GM23338 (cell line): ENCODE results near the gene B3GALT2. TPM values are rescaled to one million over a fixed set of nuclear protein-coding genes. Genes with fewer than 3 reads are reported as not detected.

ENCODE experiments used
- ATAC-seq: fragments of 200-7000 bp; cut with Tn5 transposase; 3 replicates; pipeline ENCODE4 v1.9.1; 2020
- DNase-seq: peaks from one replicate; pipeline ENCODE4 v3.0.0-alpha.2; 2015; ENCODE audit warnings: low spot score
- H2AFZ ChIP-seq: fragments of 200-600 bp; sonication (generic); 2 replicates; pipeline ENCODE4 v1.8.0; 2016; ENCODE audit warnings: antibody characterized with exemption, mild to moderate bottlenecking, moderate library complexity
- H3F3A ChIP-seq: fragments of 200-600 bp; sonication (generic); replicated peaks from 2 replicates; pipeline ENCODE4 v1.8.0; 2017; ENCODE audit warnings: antibody characterized with exemption, mixed run types, low read depth
- H3K27ac ChIP-seq: fragments of 200-600 bp; sonication (generic); 2 replicates; pipeline ENCODE4 v1.6.1; 2016; ENCODE audit warnings: low read depth
- H3K27me3 ChIP-seq: fragments of 200-600 bp; sonication (generic); 2 replicates; pipeline ENCODE4 v1.8.0; 2016; ENCODE audit warnings: mild to moderate bottlenecking, mixed run types, moderate library complexity; ENCODE audit not compliant: insufficient read depth
- H3K36me3 ChIP-seq: fragments of 200-600 bp; sonication (generic); 2 replicates; pipeline ENCODE4 v1.8.0; 2016; ENCODE audit warnings: mild to moderate bottlenecking; ENCODE audit not compliant: insufficient read depth
- H3K4me1 ChIP-seq: fragments of 200-600 bp; sonication (generic); 2 replicates; pipeline ENCODE4 v1.8.0; 2016; ENCODE audit warnings: mild to moderate bottlenecking, moderate library complexity; ENCODE audit not compliant: insufficient read depth
- H3K4me2 ChIP-seq: fragments of 200-600 bp; sonication (generic); 2 replicates; pipeline ENCODE4 v1.7.1; 2017; ENCODE audit warnings: mixed run types
- H3K4me3 ChIP-seq: fragments of 200-600 bp; sonication (generic); 2 replicates; pipeline ENCODE4 v1.6.1; 2016; ENCODE audit warnings: mixed run types
- H3K79me2 ChIP-seq: fragments of 200-600 bp; sonication (generic); replicated peaks from 2 replicates; pipeline ENCODE4 v1.8.0; 2017; ENCODE audit warnings: mild to moderate bottlenecking; ENCODE audit not compliant: insufficient read depth
- H3K9me2 ChIP-seq: fragments of 200-600 bp; sonication (generic); 2 replicates; pipeline ENCODE4 v1.8.0; 2017; ENCODE audit not compliant: insufficient read depth
- H4K20me1 ChIP-seq: fragments of 200-600 bp; sonication (generic); replicated peaks from 2 replicates; pipeline ENCODE4 v1.8.0; 2017; ENCODE audit warnings: mild to moderate bottlenecking; ENCODE audit not compliant: insufficient read depth
- H3K27ac Mint-ChIP-seq: 2 replicates; pipeline ENCODE4 v1.8.0; 2020; ENCODE audit warnings: inconsistent platforms, mild to moderate bottlenecking, moderate library complexity, mixed read lengths
- H3K27me3 Mint-ChIP-seq: 3 replicates; pipeline ENCODE4 v1.8.0; 2022; ENCODE audit warnings: low read depth, mild to moderate bottlenecking, moderate library complexity, mixed read lengths, inconsistent platforms; ENCODE audit not compliant: insufficient read depth, poor library complexity
- H3K36me3 Mint-ChIP-seq: 3 replicates; pipeline ENCODE4 v1.8.0; 2021; ENCODE audit warnings: low read depth, mild to moderate bottlenecking, inconsistent platforms, moderate library complexity, mixed read lengths
- H3K4me1 Mint-ChIP-seq: 3 replicates; pipeline ENCODE4 v1.8.0; 2020; ENCODE audit warnings: mild to moderate bottlenecking, inconsistent platforms, mixed read lengths
- H3K4me3 Mint-ChIP-seq: 3 replicates; pipeline ENCODE4 v1.8.0; 2021; ENCODE audit warnings: moderate library complexity, mild to moderate bottlenecking, inconsistent platforms, mixed read lengths
- H3K9me3 Mint-ChIP-seq: 3 replicates; pipeline ENCODE4 v1.8.0; 2020; ENCODE audit warnings: moderate library complexity, mild to moderate bottlenecking, inconsistent platforms, mixed read lengths
- EZH2 ChIP-seq: fragments of 200-600 bp; sonication (generic); IDR thresholded peaks from one replicate; pipeline ENCODE4 v1.8.0; 2017; ENCODE audit warnings: antibody characterized with exemption, mild to moderate bottlenecking, low read depth; ENCODE audit not compliant: unreplicated experiment
- EZH2phosphoT487 ChIP-seq: fragments of 200-600 bp; sonication (generic); IDR thresholded peaks from one replicate; pipeline ENCODE4 v1.8.1; 2018; ENCODE audit warnings: antibody characterized with exemption; ENCODE audit not compliant: unreplicated experiment
- JUNB ChIP-seq: IDR thresholded peaks from one replicate; pipeline ENCODE4 v1.6.1; 2016; ENCODE audit warnings: antibody characterized with exemption; ENCODE audit not compliant: unreplicated experiment
- POLR2AphosphoS5 ChIP-seq: IDR thresholded peaks from 2 replicates; pipeline ENCODE4 v1.6.1; 2016; ENCODE audit warnings: antibody characterized with exemption, low read depth
- ZNF331 ChIP-seq: fragments of 250-450 bp; sonication (Bioruptor Pico); IDR thresholded peaks from 2 replicates; pipeline ENCODE4 v1.5.0; 2020; ENCODE audit warnings: low read depth, mild to moderate bottlenecking, moderate library complexity
- ZNF462 ChIP-seq: fragments of 250-450 bp; sonication (Bioruptor Pico); IDR thresholded peaks from 2 replicates; pipeline ENCODE4 v1.5.0; 2020; ENCODE audit warnings: mild to moderate bottlenecking, moderate library complexity
- polyA plus RNA-seq: library from polyadenylated mRNA; unstranded; fragments of >200 nt; fragmentation: Nextera tagmentation; extraction: Ambion mirVana; gene quantifications from 2 replicates; pipeline ENCODE4 v1.2.1, GENCODE V29; 2016
- total RNA-seq: library from RNA; depleted of rRNA; stranded (reverse); fragments of >200 nt; shearing (Covaris generic); gene quantifications from 2 replicates; pipeline ENCODE4 v1.2.3, GENCODE V29; 2014
- TF ChIP-seq, protein P1 (sequence below): IDR thresholded peaks from 2 replicates; pipeline ENCODE4 v1.6.1; 2016; ENCODE audit warnings: antibody characterized with exemption
- TF ChIP-seq, protein P2 (sequence below), 2 experiments: fragments of 200-600 bp in 1 of 2; sonication (generic) in 1 of 2; conservative IDR thresholded peaks; 2 replicates each; pipeline versions ENCODE4 v1.5.1 to v1.6.1; 2016 to 2017; ENCODE audit warnings: antibody characterized with exemption in 2 of 2, low read depth in 2 of 2, mild to moderate bottlenecking in 2 of 2, moderate library complexity in 1 of 2
- TF ChIP-seq, protein P3 (sequence below): IDR thresholded peaks from one replicate; pipeline ENCODE4 v1.6.1; 2018; ENCODE audit warnings: antibody characterized with exemption; ENCODE audit not compliant: unreplicated experiment

B3GALT2 gene
- total and polyA plus RNA-seq, 2 experiments from 2014 or later, result 1.2 TPM; not detected in 1

DNA sequence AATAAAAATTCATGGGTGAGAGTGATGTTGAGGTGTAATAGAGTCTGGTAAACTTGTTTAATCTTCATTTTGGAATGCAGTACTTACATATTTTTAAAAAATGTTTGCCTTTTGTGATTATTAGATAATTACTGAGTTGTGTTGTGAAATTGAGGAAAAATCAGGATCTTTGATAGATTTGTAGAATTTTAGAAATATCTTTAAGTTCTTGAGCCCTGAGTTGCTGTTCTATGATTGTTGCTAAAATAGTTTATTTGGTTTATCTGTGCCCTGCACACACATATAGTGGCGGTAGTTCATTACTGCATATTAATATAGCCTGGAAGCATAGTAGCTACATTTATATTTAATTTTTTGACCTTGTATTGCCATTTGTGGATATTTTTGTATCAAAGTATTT lies 1.6 kb downstream of the B3GALT2 start:
- H3K27me3 Mint-ChIP-seq, result no peaks in the 10 kb centered on the region
- H3K4me3 Mint-ChIP-seq, result no peak overlapping the region
- Histone ChIP-seq H3F3A (no peaks in the 10 kb centered on the region), H3K27me3 (no peaks in the 10 kb centered on the region), H3K4me2 (no peak overlapping the region), H3K27ac (no peak overlapping the region), H4K20me1 (peaks cover 9% of the 10 kb centered on the region; the same call in 1 of the 2 replicates), H3K4me1 (0 out of 2 replicates have a peak, but pooled peaks cover 7% of the 10 kb centered on the region), H2AFZ (no peak overlapping the region), H3K36me3 (no peaks in the 10 kb centered on the region), H3K9me2 (no peaks in the 10 kb centered on the region), H3K4me3 (no peak overlapping the region), H3K79me2 (peaks cover 75% of the 10 kb centered on the region)
- no peaks in the 10 kb centered on the region for H3K36me3 Mint-ChIP-seq
- H3K27ac Mint-ChIP-seq, result no peak overlapping the region
- no peaks in the 10 kb centered on the region for H3K9me3 Mint-ChIP-seq
- TF ChIP-seq ZNF331 (CRISPR knock-in tag), result no peak
- TF ChIP-seq, protein P1, sequence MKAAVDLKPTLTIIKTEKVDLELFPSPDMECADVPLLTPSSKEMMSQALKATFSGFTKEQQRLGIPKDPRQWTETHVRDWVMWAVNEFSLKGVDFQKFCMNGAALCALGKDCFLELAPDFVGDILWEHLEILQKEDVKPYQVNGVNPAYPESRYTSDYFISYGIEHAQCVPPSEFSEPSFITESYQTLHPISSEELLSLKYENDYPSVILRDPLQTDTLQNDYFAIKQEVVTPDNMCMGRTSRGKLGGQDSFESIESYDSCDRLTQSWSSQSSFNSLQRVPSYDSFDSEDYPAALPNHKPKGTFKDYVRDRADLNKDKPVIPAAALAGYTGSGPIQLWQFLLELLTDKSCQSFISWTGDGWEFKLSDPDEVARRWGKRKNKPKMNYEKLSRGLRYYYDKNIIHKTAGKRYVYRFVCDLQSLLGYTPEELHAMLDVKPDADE, result no peak
- TF ChIP-seq JUNB, result no peak
- no peak for TF ChIP-seq EZH2phosphoT487
- TF ChIP-seq, protein P2, sequence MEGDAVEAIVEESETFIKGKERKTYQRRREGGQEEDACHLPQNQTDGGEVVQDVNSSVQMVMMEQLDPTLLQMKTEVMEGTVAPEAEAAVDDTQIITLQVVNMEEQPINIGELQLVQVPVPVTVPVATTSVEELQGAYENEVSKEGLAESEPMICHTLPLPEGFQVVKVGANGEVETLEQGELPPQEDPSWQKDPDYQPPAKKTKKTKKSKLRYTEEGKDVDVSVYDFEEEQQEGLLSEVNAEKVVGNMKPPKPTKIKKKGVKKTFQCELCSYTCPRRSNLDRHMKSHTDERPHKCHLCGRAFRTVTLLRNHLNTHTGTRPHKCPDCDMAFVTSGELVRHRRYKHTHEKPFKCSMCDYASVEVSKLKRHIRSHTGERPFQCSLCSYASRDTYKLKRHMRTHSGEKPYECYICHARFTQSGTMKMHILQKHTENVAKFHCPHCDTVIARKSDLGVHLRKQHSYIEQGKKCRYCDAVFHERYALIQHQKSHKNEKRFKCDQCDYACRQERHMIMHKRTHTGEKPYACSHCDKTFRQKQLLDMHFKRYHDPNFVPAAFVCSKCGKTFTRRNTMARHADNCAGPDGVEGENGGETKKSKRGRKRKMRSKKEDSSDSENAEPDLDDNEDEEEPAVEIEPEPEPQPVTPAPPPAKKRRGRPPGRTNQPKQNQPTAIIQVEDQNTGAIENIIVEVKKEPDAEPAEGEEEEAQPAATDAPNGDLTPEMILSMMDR (conservative IDR thresholded peaks at IDR 0.05; ENCODE audit: low read depth in 2 of 2), result no peak
- TF ChIP-seq EZH2, result no peak
- no peak for TF ChIP-seq POLR2AphosphoS5
- no peak for TF ChIP-seq ZNF462 (CRISPR knock-in tag)
- TF ChIP-seq, protein P3, sequence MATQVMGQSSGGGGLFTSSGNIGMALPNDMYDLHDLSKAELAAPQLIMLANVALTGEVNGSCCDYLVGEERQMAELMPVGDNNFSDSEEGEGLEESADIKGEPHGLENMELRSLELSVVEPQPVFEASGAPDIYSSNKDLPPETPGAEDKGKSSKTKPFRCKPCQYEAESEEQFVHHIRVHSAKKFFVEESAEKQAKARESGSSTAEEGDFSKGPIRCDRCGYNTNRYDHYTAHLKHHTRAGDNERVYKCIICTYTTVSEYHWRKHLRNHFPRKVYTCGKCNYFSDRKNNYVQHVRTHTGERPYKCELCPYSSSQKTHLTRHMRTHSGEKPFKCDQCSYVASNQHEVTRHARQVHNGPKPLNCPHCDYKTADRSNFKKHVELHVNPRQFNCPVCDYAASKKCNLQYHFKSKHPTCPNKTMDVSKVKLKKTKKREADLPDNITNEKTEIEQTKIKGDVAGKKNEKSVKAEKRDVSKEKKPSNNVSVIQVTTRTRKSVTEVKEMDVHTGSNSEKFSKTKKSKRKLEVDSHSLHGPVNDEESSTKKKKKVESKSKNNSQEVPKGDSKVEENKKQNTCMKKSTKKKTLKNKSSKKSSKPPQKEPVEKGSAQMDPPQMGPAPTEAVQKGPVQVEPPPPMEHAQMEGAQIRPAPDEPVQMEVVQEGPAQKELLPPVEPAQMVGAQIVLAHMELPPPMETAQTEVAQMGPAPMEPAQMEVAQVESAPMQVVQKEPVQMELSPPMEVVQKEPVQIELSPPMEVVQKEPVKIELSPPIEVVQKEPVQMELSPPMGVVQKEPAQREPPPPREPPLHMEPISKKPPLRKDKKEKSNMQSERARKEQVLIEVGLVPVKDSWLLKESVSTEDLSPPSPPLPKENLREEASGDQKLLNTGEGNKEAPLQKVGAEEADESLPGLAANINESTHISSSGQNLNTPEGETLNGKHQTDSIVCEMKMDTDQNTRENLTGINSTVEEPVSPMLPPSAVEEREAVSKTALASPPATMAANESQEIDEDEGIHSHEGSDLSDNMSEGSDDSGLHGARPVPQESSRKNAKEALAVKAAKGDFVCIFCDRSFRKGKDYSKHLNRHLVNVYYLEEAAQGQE, result no peak
- DNase-seq (no peak), ATAC-seq (no peak)
- peaks cover 30% of the 10 kb centered on the region; the same call in 2 of the 3 replicates for H3K4me1 Mint-ChIP-seq
